GM20431 (cell line): ENCODE results near the gene SMARCA1.

Experiments used
- in situ Hi-C: fragments of 300-500 bp; cut with MseI, MboI; formaldehyde crosslinking; loops from one replicate; pipeline ENCODE4 v1.15.0; 2020; ENCODE audit warnings: low sequenced_read_pairs; ENCODE audit not compliant: unreplicated experiment

SMARCA1 gene

GRCh38 chrX:129530410-129530809 lies 7.1 kb upstream of the SMARCA1 start:
- in situ Hi-C loops = no loop called here

GRCh38 chrX:129529685-129530281 lies 6.5 kb upstream of the SMARCA1 start:
- in situ Hi-C loops = no loop called here

- in situ Hi-C loops = no loop called here
Measured at GRCh38 chrX:129525896-129526295, 2.6 kb upstream of the SMARCA1 start.

- in situ Hi-C loops = no loop called here
Measured at GRCh38 chrX:129525162-129525561, 1.9 kb upstream of the SMARCA1 start.

GRCh38 chrX:129524250-129524850 lies 1.1 kb upstream of the SMARCA1 start:
- in situ Hi-C loops = no loop called here

GRCh38 chrX:129522184-129523078 lies 859 bp downstream of the SMARCA1 start:
- in situ Hi-C loops = no loop called here

- in situ Hi-C loops = no loop called here
Measured at GRCh38 chrX:129520151-129520550, 3.1 kb downstream of the SMARCA1 start.

GRCh38 chrX:129516402-129516801 lies 6.9 kb downstream of the SMARCA1 start:
- in situ Hi-C loops = no loop called here

- in situ Hi-C loops = no loop called here
Measured at GRCh38 chrX:129512409-129512808, 10.9 kb downstream of the SMARCA1 start.

- in situ Hi-C loops = no loop called here
Measured at GRCh38 chrX:129511689-129512088, 11.6 kb downstream of the SMARCA1 start.

- in situ Hi-C loops = no loop called here
Measured at GRCh38 chrX:129510331-129510730, 13.0 kb downstream of the SMARCA1 start.

- in situ Hi-C loops = no loop called here
Measured at GRCh38 chrX:129497146-129497843, 26.0 kb downstream of the SMARCA1 start.

GRCh38 chrX:129496625-129497024 lies 26.7 kb downstream of the SMARCA1 start:
- in situ Hi-C loops = no loop called here

GRCh38 chrX:129495900-129496299 lies 27.4 kb downstream of the SMARCA1 start:
- in situ Hi-C loops = no loop called here

- in situ Hi-C loops = no loop called here
Measured at GRCh38 chrX:129494887-129495286, 28.4 kb downstream of the SMARCA1 start.

- in situ Hi-C loops = no loop called here
Measured at GRCh38 chrX:129493643-129494042, 29.6 kb downstream of the SMARCA1 start.

GRCh38 chrX:129490330-129490729 lies 33.0 kb downstream of the SMARCA1 start:
- in situ Hi-C loops = no loop called here

- in situ Hi-C loops = no loop called here
Measured at GRCh38 chrX:129488359-129488758, 34.9 kb downstream of the SMARCA1 start.

- in situ Hi-C loops = no loop called here
Measured at GRCh38 chrX:129480889-129481288, 42.4 kb downstream of the SMARCA1 start.

- in situ Hi-C loops = no loop called here
Measured at GRCh38 chrX:129478516-129478915, 44.8 kb downstream of the SMARCA1 start.

GRCh38 chrX:129472116-129472515 lies 51.2 kb downstream of the SMARCA1 start:
- in situ Hi-C loops = no loop called here
